Testis (tissue), 2 donors: Measurements from ENCODE around the gene AKR1C2.

Experiments used
- CTCF ChIP-seq, 3 experiments: fragments of 450-650 bp in 2 of 3; fragments of 200-600 bp in 1 of 3; sonication (generic) in 1 of 3; IDR thresholded peaks; one replicate each; pipeline ENCODE4 v1.5.1; 2016 to 2019; ENCODE audit warnings: antibody characterized with exemption in 3 of 3, mild to moderate bottlenecking in 2 of 3, moderate library complexity in 1 of 3
- POLR2A ChIP-seq: fragments of 450-650 bp; IDR thresholded peaks from one replicate; pipeline ENCODE4 v1.6.1; 2017; ENCODE audit warnings: antibody characterized with exemption, mild to moderate bottlenecking, moderate library complexity

DNA sequence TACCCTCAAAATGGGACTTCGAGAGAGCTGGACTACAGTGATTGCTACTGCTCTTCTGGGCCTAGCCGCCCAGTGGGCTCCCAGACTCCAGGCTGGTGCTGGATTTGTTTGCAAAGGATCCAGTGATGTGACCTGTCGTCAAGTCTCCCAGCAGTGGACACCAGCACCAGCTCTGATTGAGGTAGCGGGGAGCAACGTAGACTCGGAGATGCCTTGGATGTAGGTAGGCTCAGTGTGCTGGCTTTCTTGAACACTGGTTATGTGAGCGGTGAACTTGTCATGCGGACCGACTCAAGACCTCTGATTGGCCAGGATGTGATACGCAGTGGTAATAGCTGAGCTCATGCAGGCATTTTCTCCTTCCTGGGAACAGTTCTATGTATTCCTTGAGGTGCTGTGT lies 19.4 kb downstream of the AKR1C2 start:
- no peak for TF ChIP-seq POLR2A
- no peak for TF ChIP-seq CTCF (IDR thresholded peaks at IDR 0.05)
